Hindlimb muscle (tissue), 1 donor: ENCODE data around the gene RIT2. TPM values are rescaled to one million over a fixed set of nuclear protein-coding genes. Genes with fewer than 3 reads are reported as not detected.
A peak's percentile ranks its signal among the peaks of the same experiment; 100 is the strongest.

ENCODE experiments used
- DNase-seq: peaks from one replicate; pipeline ENCODE4 v3.0.0-alpha.2; 2013
- polyA plus RNA-seq: library from polyadenylated mRNA; unstranded; fragments of 120-200 nt; gene quantifications from one replicate; pipeline ENCODE4 v1.2.1, GENCODE V29; 2013; ENCODE audit not compliant: insufficient read length

Gene RIT2
- polyA plus RNA-seq, 1 donor: not detected

- no peak for DNase-seq
These were observed 105.8 kb downstream of the RIT2 start for GRCh38 chr18:43009674-43010073.

GRCh38 chr18:43007365-43007764 is 108.1 kb downstream of the RIT2 start:
- no peak for DNase-seq

GRCh38 chr18:43004421-43004820 is 111.1 kb downstream of the RIT2 start:
- no peak for DNase-seq

GRCh38 chr18:43001821-43002220 is 113.7 kb downstream of the RIT2 start:
- DNase-seq: no peak

DNA sequence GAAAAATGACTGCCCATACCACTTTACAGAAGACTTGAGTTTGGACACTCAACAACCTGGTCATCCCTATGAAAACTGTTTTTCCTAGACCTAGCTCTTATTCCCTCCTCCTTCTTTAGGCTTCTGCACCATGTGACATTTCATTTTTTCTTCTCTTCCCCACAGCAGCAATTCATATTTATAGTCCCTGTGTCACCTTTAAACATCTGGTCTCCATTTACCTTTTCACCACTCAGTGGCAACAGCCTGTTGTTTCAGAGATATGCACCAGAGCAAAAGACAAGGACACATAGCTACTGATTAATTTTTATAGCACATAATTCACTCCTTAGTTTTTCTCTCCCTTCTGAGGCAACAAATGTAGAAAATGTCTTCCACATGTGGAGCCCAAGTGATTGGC is 118.7 kb downstream of the RIT2 start:
- no peak for DNase-seq

GRCh38 chr18:42980426-42980825 is 135.1 kb downstream of the RIT2 start:
- DNase-seq: no peak

DNA sequence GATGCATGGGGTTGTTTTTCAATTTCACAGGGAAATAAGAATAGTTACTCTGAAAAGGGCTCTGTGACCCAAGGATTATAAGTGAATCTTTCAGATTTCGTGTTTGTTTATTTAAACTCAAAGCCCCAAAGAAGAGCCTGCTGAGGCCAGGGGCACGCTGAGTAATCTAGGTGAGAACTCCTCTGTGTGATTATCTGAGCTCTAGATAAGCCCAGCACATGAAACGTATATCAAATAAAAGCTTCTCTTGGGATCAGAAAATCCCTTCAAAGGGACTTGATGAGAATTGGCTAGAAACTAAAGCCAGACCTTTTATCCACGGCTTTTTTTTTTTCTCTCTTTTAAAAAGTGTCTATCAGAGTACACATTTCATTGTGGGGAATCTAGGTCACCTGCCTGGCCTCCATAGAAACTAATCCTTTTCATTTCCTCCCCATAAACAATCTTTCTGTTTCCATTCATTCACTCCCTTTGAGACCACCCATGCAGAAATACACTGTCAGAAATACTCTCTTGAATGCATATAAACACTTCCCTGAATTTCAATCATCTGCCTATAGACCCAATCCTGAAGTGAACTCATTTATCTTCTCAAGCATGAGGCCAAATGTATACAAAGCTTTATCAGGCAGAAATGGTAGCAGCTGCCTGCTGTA is 137.4 kb downstream of the RIT2 start:
- no peak for DNase-seq

DNA sequence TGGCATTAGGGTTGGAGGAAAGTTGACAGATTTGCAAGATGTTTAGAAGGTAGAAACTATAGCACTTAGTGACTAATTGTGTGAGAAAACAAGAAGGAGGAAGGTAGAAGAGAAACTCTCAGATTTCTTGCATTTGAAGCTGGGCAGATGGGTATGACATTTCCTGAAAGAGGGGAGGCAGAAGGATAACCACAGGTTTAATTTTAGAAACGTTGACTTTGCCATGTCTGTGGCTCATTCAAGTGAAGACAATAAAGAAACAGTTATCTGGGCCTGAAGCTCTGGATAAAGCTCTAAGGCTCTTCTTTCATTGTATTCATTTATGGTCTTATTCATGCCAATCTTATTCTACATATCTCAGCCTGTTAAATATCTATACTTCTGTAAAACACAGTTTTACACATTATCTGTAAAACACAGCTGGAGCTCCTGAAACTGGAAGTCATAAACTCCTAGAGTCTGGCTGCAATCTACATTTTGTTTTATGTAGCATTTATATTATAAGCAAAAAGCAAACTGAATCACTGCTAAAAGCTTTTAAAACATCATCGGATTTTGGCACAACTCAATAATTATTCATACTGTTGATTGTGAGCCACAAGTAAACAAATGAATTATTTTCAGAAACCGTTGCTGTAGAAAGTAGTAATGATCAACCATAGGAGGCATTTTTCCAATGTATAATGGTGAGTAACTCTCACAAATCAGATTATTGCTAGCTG is 138.5 kb downstream of the RIT2 start:
- DNase-seq: no peak

GRCh38 chr18:42969366-42969765 is 146.1 kb downstream of the RIT2 start:
- no peak for DNase-seq

GRCh38 chr18:42961298-42961697 is 154.2 kb downstream of the RIT2 start:
- no peak for DNase-seq

- no peak for DNase-seq
These were observed 156.0 kb downstream of the RIT2 start for GRCh38 chr18:42959528-42959927.

DNA sequence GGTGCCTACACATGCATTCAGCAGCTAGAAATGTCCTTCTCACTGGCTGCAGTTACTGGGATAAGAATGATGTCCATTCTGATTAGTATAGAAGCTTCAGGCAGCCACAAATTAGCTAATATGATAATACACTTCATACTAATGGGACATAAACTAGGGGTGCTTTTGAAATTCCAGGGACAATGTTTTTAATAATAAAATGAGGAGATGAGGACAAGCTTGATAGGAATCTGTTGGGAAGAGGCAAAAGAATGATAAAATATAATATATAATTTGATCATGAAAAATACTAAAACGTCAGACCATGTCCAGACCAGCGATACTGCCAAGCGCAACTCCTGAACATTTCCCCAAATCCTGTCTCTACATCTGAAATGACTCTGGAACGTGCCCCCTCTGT is 157.1 kb downstream of the RIT2 start:
- no peak for DNase-seq

DNA sequence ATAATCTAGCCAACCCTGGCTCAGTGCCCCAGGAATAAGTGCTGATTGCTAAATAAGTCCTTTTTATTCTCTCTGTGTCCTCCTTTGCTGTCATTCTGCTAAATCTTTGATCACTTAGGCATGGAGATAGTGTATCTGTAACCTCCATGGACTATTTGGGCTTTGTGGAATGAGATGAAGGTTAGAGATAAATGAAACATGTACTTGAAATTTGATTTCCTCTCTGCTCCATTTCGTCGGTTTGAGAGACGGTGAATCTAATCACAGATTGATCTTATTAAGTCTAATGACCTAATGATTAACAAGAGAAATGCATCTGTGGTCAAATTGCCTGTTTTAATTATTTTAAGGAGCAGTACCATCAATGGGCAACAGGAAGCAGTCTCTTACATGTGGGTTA is 159.2 kb downstream of the RIT2 start:
- no peak for DNase-seq

- DNase-seq: no peak
These were observed 160.6 kb downstream of the RIT2 start for GRCh38 chr18:42954887-42955286.

DNA sequence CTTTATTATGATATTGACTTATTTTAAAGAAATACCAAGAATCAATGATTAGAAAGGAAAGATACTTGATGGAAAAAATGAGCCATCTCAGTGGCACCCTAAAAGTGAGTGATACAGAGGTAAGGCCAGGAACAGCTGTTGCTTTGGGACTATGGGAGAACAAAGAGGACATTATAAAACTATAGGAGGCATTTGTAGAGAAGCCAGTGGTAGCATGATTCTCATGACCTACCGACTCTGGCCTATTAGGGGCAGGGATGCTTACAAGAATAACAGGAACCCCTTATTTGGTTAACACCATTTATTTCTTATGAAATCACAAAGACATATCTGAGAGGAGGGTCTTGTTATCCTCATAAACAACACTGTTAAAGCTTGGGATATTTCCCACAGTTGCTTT is 162.2 kb downstream of the RIT2 start:
- DNase-seq: no peak

- no peak for DNase-seq
These were observed 164.8 kb downstream of the RIT2 start for GRCh38 chr18:42950732-42951131.

GRCh38 chr18:42948831-42949230 is 166.7 kb downstream of the RIT2 start:
- no peak for DNase-seq

GRCh38 chr18:42941860-42942259 is 173.6 kb downstream of the RIT2 start:
- no peak for DNase-seq

DNA sequence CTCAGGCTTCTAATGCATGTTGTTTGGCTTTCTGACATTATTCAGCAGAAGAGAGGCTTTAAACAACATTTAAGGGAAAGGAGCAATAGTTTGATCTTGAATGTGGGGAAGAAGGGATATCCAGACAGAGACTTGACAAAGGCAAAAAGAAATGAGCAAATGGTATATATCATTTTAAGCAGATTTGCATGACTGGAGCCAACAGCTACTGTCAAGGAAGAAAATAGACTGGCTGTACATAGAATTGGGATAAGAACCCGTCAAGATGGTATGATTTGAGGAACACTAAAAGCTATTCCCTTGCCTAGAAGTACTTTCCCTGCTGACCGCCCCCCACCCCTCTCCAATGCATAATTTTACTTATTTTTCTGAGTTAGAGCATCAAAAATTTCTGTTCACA is 174.5 kb downstream of the RIT2 start:
- no peak for DNase-seq

DNA sequence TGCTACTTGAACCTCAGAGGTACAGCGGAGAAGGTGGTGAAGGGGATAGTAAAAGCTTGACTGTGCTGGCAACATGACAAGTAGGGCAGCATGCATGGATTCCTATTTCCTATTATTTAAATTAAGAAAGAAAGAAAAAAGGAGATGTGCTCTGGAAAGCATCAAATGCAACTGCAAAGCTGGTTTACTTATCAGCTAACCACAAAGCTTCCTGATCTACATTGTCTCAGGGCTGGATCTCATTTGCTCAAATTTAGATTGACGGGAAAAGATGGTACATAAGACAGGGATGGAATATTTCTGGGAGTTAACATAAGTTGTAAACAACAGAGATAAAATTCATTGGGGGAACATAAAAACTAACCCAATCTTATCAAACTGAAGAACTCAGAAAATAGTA is 178.0 kb downstream of the RIT2 start:
- DNase-seq: no peak

DNA sequence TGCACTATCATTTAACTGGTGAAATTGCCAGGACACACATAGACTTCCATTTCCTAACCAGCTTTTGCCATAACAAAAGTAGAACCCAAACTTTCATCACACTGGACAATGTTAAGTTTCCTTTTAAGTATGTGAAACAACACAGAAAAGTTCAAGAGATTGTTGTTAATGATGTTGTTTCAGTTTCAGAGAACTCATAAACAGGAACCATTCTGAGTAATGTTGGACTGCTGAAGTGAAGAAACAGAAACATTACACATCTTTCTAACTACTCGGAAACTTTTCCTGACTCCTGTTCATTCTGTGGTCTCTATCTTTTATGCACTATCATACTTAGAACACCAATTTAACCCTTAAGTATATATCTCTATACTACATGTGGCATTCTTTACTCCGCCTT is 179.2 kb downstream of the RIT2 start:
- DNase-seq: no peak

GRCh38 chr18:42931491-42931890 is 184.0 kb downstream of the RIT2 start:
- DNase-seq: peak; percentile 4

DNA sequence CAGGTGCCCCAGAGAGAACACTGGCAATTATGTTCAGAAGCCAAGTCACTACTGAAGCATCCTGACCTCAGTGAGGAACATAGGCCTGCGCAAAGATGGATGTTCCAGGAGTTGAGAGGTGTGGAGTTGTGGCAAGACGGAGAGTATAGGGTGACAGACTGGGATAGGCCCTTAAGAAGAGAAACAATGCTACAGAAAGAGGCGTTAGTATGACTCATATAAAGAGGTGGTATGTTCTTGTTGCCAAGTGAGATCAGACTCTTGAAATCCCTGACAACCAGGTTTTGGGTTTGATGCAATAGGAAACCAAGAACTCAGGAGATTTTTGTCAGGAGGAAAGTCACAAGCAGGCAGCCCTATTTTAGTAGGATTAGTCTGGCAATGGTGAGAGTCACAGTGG is 185.6 kb downstream of the RIT2 start:
- DNase-seq: no peak

- no peak for DNase-seq
These were observed 186.3 kb downstream of the RIT2 start for GRCh38 chr18:42929181-42929580.

- no peak for DNase-seq
These were observed 190.4 kb downstream of the RIT2 start for GRCh38 chr18:42925036-42925435.
